Keratinocyte (primary cell): Measurements from ENCODE around the gene FZD2. TPM values are rescaled to one million over a fixed set of nuclear protein-coding genes. Genes with fewer than 3 reads are reported as not detected.
"Not testable (repeated sequence)": the region's sequence is repeated elsewhere in the genome, so short reads cannot be mapped to it uniquely, and the experiment has no call there.

Experiments
- DNase-seq: peaks from one replicate; pipeline ENCODE4 v3.0.0-alpha.2; 2011; ENCODE audit warnings: low read depth, missing footprints, low spot score
- FAIRE-seq: peaks from 2 replicates; lab custom pipeline; 2011; peaks lifted over from hg19 to GRCh38; lab: Jason Lieb, UNC
- H2AFZ ChIP-seq: 2 replicates; pipeline ENCODE4 v1.6.0; 2012; ENCODE audit warnings: low read length, control low read depth, inconsistent platforms; ENCODE audit not compliant: control insufficient read depth
- H3K27ac ChIP-seq: 2 replicates; pipeline ENCODE4 v1.5.1; 2011; ENCODE audit warnings: low read length; ENCODE audit not compliant: control insufficient read depth, insufficient read depth
- H3K27me3 ChIP-seq: 3 replicates; pipeline ENCODE4 v1.6.0; 2011; ENCODE audit warnings: low read length; ENCODE audit not compliant: control insufficient read depth, insufficient read depth; ENCODE audit errors: extremely low read depth
- H3K36me3 ChIP-seq, 2 experiments: 2 replicates in 1 of 2; 3 replicates in 1 of 2; pipeline ENCODE4 v1.5.1; 2011; ENCODE audit warnings: low read length in 2 of 2, mild to moderate bottlenecking in 1 of 2; ENCODE audit not compliant: control insufficient read depth in 2 of 2, insufficient read depth in 2 of 2; ENCODE audit errors: extremely low read depth in 1 of 2
- H3K4me1 ChIP-seq: 3 replicates; pipeline ENCODE4 v1.5.1; 2011; ENCODE audit warnings: low read length; ENCODE audit not compliant: control insufficient read depth, insufficient read depth; ENCODE audit errors: extremely low read depth
- H3K4me2 ChIP-seq: 3 replicates; pipeline ENCODE4 v1.6.0; 2011; ENCODE audit warnings: low read depth, low read length; ENCODE audit not compliant: control insufficient read depth, insufficient read depth; ENCODE audit errors: extremely low read depth
- H3K4me3 ChIP-seq, 3 experiments: fragments of 200-600 bp in 1 of 3; sonication (generic) in 1 of 3; 2 replicates in 2 of 3; 3 replicates in 1 of 3; pipeline ENCODE4 v1.5.1; 2011 to 2016; ENCODE audit warnings: low read length in 3 of 3, mild to moderate bottlenecking in 3 of 3, control low read depth in 2 of 3, inconsistent platforms in 1 of 3, low read depth in 1 of 3, mixed read lengths in 1 of 3, mixed run types in 1 of 3, moderate library complexity in 1 of 3; ENCODE audit not compliant: control insufficient read depth in 2 of 3, insufficient read depth in 2 of 3; ENCODE audit errors: extremely low read depth in 1 of 3
- H3K79me2 ChIP-seq: 2 replicates; pipeline ENCODE4 v1.6.0; 2012; ENCODE audit warnings: low read length; ENCODE audit not compliant: control insufficient read depth, insufficient read depth
- H3K9ac ChIP-seq: 3 replicates; pipeline ENCODE4 v1.6.0; 2011; ENCODE audit warnings: low read length; ENCODE audit not compliant: control insufficient read depth, insufficient read depth; ENCODE audit errors: extremely low read depth
- H3K9me1 ChIP-seq: 3 replicates; pipeline ENCODE4 v1.6.0; 2011; ENCODE audit warnings: low read length; ENCODE audit not compliant: control insufficient read depth, insufficient read depth; ENCODE audit errors: extremely low read depth
- H3K9me3 ChIP-seq: 2 replicates; pipeline ENCODE4 v1.5.1; 2012; ENCODE audit warnings: low read depth, low read length; ENCODE audit not compliant: control insufficient read depth
- H4K20me1 ChIP-seq: 3 replicates; pipeline ENCODE4 v1.6.0; 2011; ENCODE audit warnings: low read length; ENCODE audit not compliant: control insufficient read depth, insufficient read depth; ENCODE audit errors: extremely low read depth
- EZH2 ChIP-seq: IDR thresholded peaks from one replicate; pipeline ENCODE4 v1.6.1; 2012; ENCODE audit warnings: inconsistent platforms, mild to moderate bottlenecking, low read length, moderate library complexity
- dilution Hi-C: fragments of 300-500 bp; cut with MboI; formaldehyde crosslinking; loops from one replicate; pipeline ENCODE4 v1.7.0; 2020; ENCODE audit warnings: low sequenced_read_pairs; ENCODE audit not compliant: extremely low pct_ligation_motif_present
- polyA plus RNA-seq, 5 experiments: library from polyadenylated mRNA; depleted of rRNA in 3 of 5; stranded (reverse) in 3 of 5; stranded (forward) in 1 of 5; unstranded in 1 of 5; fragments of >200 nt; gene quantifications; 1 replicate in 1 of 5; 2 replicates in 3 of 5; 3 replicates in 1 of 5; pipeline versions ENCODE4 v1.2.1 to v1.2.3, GENCODE V29; 2011 to 2012; ENCODE audit warnings: missing spikeins in 2 of 5, low read depth in 1 of 5, low replicate concordance in 1 of 5
- TF ChIP-seq, protein P1 (sequence below), 3 experiments: IDR thresholded peaks in 1 of 3; conservative IDR thresholded peaks in 1 of 3; optimal IDR thresholded peaks in 1 of 3; 2 replicates in 2 of 3; 3 replicates in 1 of 3; pipeline versions ENCODE3 to v1.5.1; 2011; ENCODE audit warnings: low read length in 3 of 3, mild to moderate bottlenecking in 3 of 3, moderate library complexity in 2 of 3, control low read depth in 1 of 3, inconsistent platforms in 1 of 3; ENCODE audit not compliant: insufficient read depth in 2 of 3; ENCODE audit errors: extremely low read depth in 1 of 3

Gene FZD2
- polyA plus RNA-seq, 1 donor (not counting 4 experiments of a cell fraction or from before 2014, with no cell fraction given), result 2.6 TPM

DNA sequence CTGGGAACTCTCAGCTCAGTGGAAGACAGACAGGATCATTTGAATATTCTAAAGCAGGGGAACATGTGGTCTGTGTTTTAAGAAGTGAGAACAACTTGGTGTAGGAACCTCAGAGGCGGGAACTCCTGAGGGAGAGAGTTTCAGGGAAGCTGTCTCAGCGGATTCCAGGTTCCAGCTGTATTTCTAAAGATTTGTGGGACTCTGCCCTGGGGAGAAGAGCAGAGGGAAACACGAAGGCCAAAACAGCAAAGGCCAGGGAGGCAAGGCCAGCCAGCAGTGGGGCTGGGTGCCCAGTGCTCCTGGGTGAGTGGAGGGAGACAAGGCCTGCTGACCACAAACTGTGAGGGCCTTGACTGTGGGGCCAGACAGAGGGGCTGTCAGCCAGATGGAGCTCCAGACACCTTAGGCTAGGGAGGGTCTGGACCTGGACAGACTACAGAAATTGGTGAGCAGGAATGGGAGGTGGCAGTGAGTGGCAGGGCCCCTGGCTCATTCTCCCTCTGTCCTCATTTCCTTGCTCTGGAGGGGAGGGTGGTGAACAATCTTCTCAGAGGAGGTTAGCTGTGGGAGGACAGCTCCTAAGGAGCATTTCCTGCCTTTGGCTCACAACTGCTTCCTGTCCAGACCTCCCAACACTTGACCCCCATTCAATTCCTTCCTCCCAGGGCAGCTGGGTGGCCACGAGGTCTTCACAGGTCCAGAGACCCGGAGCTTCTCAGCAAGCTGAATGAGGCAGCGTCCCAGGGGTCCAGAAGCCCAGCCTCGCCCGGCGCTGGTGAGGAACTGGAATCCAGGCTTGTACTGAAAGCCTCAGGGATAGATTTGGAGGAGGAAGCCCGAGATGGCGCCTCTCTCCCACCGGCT, 21.0 kb upstream of the FZD2 start:
- Histone ChIP-seq H3K9me1 (no peaks in the 10 kb centered on the region), H3K9ac (no peak overlapping the region), H3K9me3 (no peaks in the 10 kb centered on the region), H3K79me2 (no peaks in the 10 kb centered on the region), H3K4me3 (no peak overlapping the region), H3K27me3 (no peaks in the 10 kb centered on the region), H3K4me1 (peaks cover 5% of the 10 kb centered on the region), H3K36me3 (no peaks in the 10 kb centered on the region), H3K4me2 (no peak overlapping the region), H3K27ac (no peak overlapping the region), H2AFZ (peak overlapping the region; percentile 0), H4K20me1 (no peaks in the 10 kb centered on the region)
- DNase-seq (no peak), FAIRE-seq (no peak)
- TF ChIP-seq, protein P1, sequence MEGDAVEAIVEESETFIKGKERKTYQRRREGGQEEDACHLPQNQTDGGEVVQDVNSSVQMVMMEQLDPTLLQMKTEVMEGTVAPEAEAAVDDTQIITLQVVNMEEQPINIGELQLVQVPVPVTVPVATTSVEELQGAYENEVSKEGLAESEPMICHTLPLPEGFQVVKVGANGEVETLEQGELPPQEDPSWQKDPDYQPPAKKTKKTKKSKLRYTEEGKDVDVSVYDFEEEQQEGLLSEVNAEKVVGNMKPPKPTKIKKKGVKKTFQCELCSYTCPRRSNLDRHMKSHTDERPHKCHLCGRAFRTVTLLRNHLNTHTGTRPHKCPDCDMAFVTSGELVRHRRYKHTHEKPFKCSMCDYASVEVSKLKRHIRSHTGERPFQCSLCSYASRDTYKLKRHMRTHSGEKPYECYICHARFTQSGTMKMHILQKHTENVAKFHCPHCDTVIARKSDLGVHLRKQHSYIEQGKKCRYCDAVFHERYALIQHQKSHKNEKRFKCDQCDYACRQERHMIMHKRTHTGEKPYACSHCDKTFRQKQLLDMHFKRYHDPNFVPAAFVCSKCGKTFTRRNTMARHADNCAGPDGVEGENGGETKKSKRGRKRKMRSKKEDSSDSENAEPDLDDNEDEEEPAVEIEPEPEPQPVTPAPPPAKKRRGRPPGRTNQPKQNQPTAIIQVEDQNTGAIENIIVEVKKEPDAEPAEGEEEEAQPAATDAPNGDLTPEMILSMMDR (optimal IDR thresholded peaks at IDR 0.05 in 1 of 3, IDR thresholded peaks at IDR 0.05 in 1 of 3, conservative IDR thresholded peaks at IDR 0.05 in 1 of 3; ENCODE audit: extremely low read depth in 1 of 3, insufficient read depth in 2 of 3, low read length in 3 of 3), result no peak
- no peak for TF ChIP-seq EZH2
- dilution Hi-C loops, result loop anchor here (10.0 kb wide), 1 partner anchor 98 kb away; no protein-coding TSS in a partner anchor

DNA sequence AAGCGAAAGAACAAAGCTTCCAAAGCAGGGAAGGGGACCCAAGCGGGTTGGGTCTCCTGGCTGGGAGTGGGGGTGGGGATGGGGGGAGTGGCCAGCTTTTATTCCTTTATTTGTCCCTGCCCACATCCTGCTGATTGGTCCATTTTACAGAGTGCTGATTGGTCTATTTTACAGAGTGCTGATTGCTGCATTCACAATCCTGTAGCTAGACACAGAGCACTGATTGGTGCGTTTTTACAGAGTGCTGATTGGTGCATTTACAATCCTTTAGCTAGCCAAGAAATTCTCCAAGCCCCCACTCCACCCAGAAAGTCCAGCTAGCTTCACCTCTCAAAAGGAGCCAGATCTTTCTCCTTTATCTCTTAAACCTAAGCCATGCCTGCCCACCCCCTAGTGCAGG, 19.4 kb upstream of the FZD2 start:
- not testable (repeated sequence) for H3K27ac ChIP-seq, H3K4me3 ChIP-seq, DNase-seq, H3K79me2 ChIP-seq, H3K9ac ChIP-seq, H4K20me1 ChIP-seq, FAIRE-seq, H2AFZ ChIP-seq, H3K27me3 ChIP-seq, H3K9me1 ChIP-seq, H3K9me3 ChIP-seq, H3K36me3 ChIP-seq, H3K4me2 ChIP-seq
- dilution Hi-C loops, result loop anchor here (10.0 kb wide), 1 partner anchor 97 kb away; no protein-coding TSS in a partner anchor
- peaks cover 13% of the 10 kb centered on the region for H3K4me1 ChIP-seq
